Naive B cell (primary cell): ENCODE data around the gene C16orf89. TPM values are rescaled to one million over a fixed set of nuclear protein-coding genes. Genes with fewer than 3 reads are reported as not detected.

ENCODE experiments used
- ATAC-seq, 2 donors: fragments of 150-1000 bp; cut with Tn5 transposase; 2 replicates each; pipeline ENCODE4 v1.10.0; 2021; ENCODE audit warnings: low read depth in 2 of 2, mild to moderate bottlenecking in 2 of 2, moderate library complexity in 2 of 2
- DNase-seq: peaks from one replicate; pipeline ENCODE4 v3.0.0; 2022
- H3K27ac Mint-ChIP-seq, 6 donors: one replicate each; pipeline ENCODE4 v1.8.0; 2020 to 2022; ENCODE audit warnings: mild to moderate bottlenecking in 6 of 6, mixed read lengths in 6 of 6, moderate library complexity in 5 of 6, inconsistent platforms in 2 of 6
- H3K27me3 Mint-ChIP-seq, 3 donors: one replicate each; pipeline ENCODE4 v1.8.0; 2021 to 2022; ENCODE audit warnings: mixed read lengths in 3 of 3, mild to moderate bottlenecking in 1 of 3
- H3K36me3 Mint-ChIP-seq, 2 donors: one replicate each; pipeline ENCODE4 v1.8.0; 2020 to 2022; ENCODE audit warnings: mixed read lengths in 2 of 2, inconsistent platforms in 1 of 2, mild to moderate bottlenecking in 1 of 2
- H3K4me1 Mint-ChIP-seq, 3 donors: one replicate each; pipeline ENCODE4 v1.8.0; 2020 to 2022; ENCODE audit warnings: mixed read lengths in 3 of 3, inconsistent platforms in 1 of 3, mild to moderate bottlenecking in 1 of 3, moderate library complexity in 1 of 3
- H3K4me3 Mint-ChIP-seq, 8 donors: one replicate each; pipeline ENCODE4 v1.8.0; 2020 to 2022; ENCODE audit warnings: mild to moderate bottlenecking in 8 of 8, mixed read lengths in 8 of 8, moderate library complexity in 8 of 8, inconsistent platforms in 2 of 8
- H3K9me3 Mint-ChIP-seq, 7 donors: one replicate each; pipeline ENCODE4 v1.8.0; 2020 to 2022; ENCODE audit warnings: mixed read lengths in 7 of 7, mild to moderate bottlenecking in 5 of 7, inconsistent platforms in 2 of 7, moderate library complexity in 1 of 7
- polyA plus RNA-seq, 6 donors: library from polyadenylated mRNA; unstranded; fragments of 300-500 nt; fragmentation: Illumina TruSeq; gene quantifications; one replicate each; pipeline ENCODE4 v1.2.3, GENCODE V29; 2021; ENCODE audit warnings: low read depth in 6 of 6

C16orf89 gene
- polyA plus RNA-seq, 6 donors from 2014 or later, result not detected

- peak overlapping the region in 1 of 6 donors; percentile 85 for H3K27ac Mint-ChIP-seq
- H3K4me3 Mint-ChIP-seq, result no peak overlapping the region
- H3K27me3 Mint-ChIP-seq, result no peaks in the 10 kb centered on the region
- H3K9me3 Mint-ChIP-seq, result no peaks in the 10 kb centered on the region
- H3K4me1 Mint-ChIP-seq, result peaks cover 12 to 20% (median 14%) of the 10 kb centered on the region in 3 donors
- peaks cover 0 to 7% of the 10 kb centered on the region in 2 donors for H3K36me3 Mint-ChIP-seq
- no peak for DNase-seq
- ATAC-seq, result no peak
These were observed 38.1 kb downstream of the C16orf89 start for GRCh38 chr16:5027575-5028235.

- Mint-ChIP-seq H3K4me1 (peaks cover 8 to 16% (median 10%) of the 10 kb centered on the region in 3 donors), H3K27ac (no peak overlapping the region), H3K4me3 (no peak overlapping the region), H3K36me3 (peaks cover 0 to 7% of the 10 kb centered on the region in 2 donors), H3K27me3 (peaks cover 0 to 1% (median 0%) of the 10 kb centered on the region in 3 donors), H3K9me3 (no peaks in the 10 kb centered on the region)
- DNase-seq (no peak), ATAC-seq (no peak)
These were observed 38.7 kb downstream of the C16orf89 start for GRCh38 chr16:5027086-5027485.

- Mint-ChIP-seq H3K4me1 (peaks cover 4 to 12% (median 5%) of the 10 kb centered on the region in 3 donors), H3K36me3 (peaks cover 0 to 7% of the 10 kb centered on the region in 2 donors), H3K27me3 (peaks cover 0 to 6% (median 0%) of the 10 kb centered on the region in 3 donors), H3K4me3 (no peak overlapping the region), H3K27ac (no peak overlapping the region), H3K9me3 (no peaks in the 10 kb centered on the region)
- no peak for ATAC-seq
- no peak for DNase-seq
These were observed 39.1 kb downstream of the C16orf89 start for GRCh38 chr16:5026664-5027063.

GRCh38 chr16:5025171-5025632 lies 40.6 kb downstream of the C16orf89 start:
- H3K27me3 Mint-ChIP-seq, result peaks cover 0 to 6% (median 4%) of the 10 kb centered on the region in 3 donors
- H3K36me3 Mint-ChIP-seq, result peaks cover 0 to 7% of the 10 kb centered on the region in 2 donors
- H3K9me3 Mint-ChIP-seq, result no peaks in the 10 kb centered on the region
- no peak overlapping the region for H3K27ac Mint-ChIP-seq
- H3K4me1 Mint-ChIP-seq, result no peaks in the 10 kb centered on the region
- DNase-seq, result no peak
- no peak for ATAC-seq
- H3K4me3 Mint-ChIP-seq, result no peak overlapping the region

GRCh38 chr16:5024632-5025031 lies 41.1 kb downstream of the C16orf89 start:
- H3K9me3 Mint-ChIP-seq, result no peaks in the 10 kb centered on the region
- no peak for ATAC-seq
- no peak for DNase-seq
- no peak overlapping the region for H3K27ac Mint-ChIP-seq
- H3K36me3 Mint-ChIP-seq, result peaks cover 0 to 7% of the 10 kb centered on the region in 2 donors
- H3K4me3 Mint-ChIP-seq, result no peak overlapping the region
- peaks cover 0 to 9% (median 6%) of the 10 kb centered on the region in 3 donors for H3K27me3 Mint-ChIP-seq
- H3K4me1 Mint-ChIP-seq, result no peaks in the 10 kb centered on the region

GRCh38 chr16:5022521-5022920 lies 43.2 kb downstream of the C16orf89 start:
- Mint-ChIP-seq H3K36me3 (no peaks in the 10 kb centered on the region), H3K27me3 (peaks cover 0 to 9% (median 6%) of the 10 kb centered on the region in 3 donors), H3K27ac (no peak overlapping the region), H3K4me3 (no peak overlapping the region), H3K9me3 (no peaks in the 10 kb centered on the region), H3K4me1 (no peaks in the 10 kb centered on the region)
- DNase-seq, result no peak
- ATAC-seq, result no peak

GRCh38 chr16:5020551-5020950 lies 45.2 kb downstream of the C16orf89 start:
- Mint-ChIP-seq H3K27me3 (peaks cover 5 to 15% (median 6%) of the 10 kb centered on the region in 3 donors), H3K27ac (no peak overlapping the region)

GRCh38 chr16:5019775-5020174 lies 46.0 kb downstream of the C16orf89 start:
- Mint-ChIP-seq H3K4me3 (no peak overlapping the region), H3K4me1 (no peaks in the 10 kb centered on the region), H3K36me3 (no peaks in the 10 kb centered on the region), H3K9me3 (peaks cover 0 to 2% (median 0%) of the 10 kb centered on the region in 7 donors), H3K27me3 (peaks cover 5 to 15% (median 6%) of the 10 kb centered on the region in 3 donors), H3K27ac (peak overlapping the region in 1 of 6 donors; percentile 21)
- no peak for ATAC-seq
- DNase-seq, result no peak

More at GRCh38 chr16:5020551-5020950, 45.2 kb downstream of the C16orf89 start:
- Mint-ChIP-seq H3K36me3 (no peaks in the 10 kb centered on the region), H3K9me3 (no peaks in the 10 kb centered on the region), H3K4me1 (no peaks in the 10 kb centered on the region), H3K4me3 (no peak overlapping the region)
- DNase-seq (no peak), ATAC-seq (no peak)

- Mint-ChIP-seq H3K4me1 (no peaks in the 10 kb centered on the region), H3K27ac (no peak overlapping the region), H3K9me3 (peaks cover 0 to 2% (median 0%) of the 10 kb centered on the region in 7 donors), H3K36me3 (no peaks in the 10 kb centered on the region), H3K4me3 (no peak overlapping the region), H3K27me3 (peaks cover 5 to 15% (median 15%) of the 10 kb centered on the region in 3 donors)
- DNase-seq, result no peak
- no peak for ATAC-seq
These were observed 47.0 kb downstream of the C16orf89 start for GRCh38 chr16:5018793-5019192.

GRCh38 chr16:5017678-5017969 lies 48.1 kb downstream of the C16orf89 start:
- peaks cover 5 to 21% (median 15%) of the 10 kb centered on the region in 3 donors for H3K27me3 Mint-ChIP-seq
- no peak for DNase-seq
- no peak overlapping the region for H3K4me3 Mint-ChIP-seq
- H3K27ac Mint-ChIP-seq, result peak overlapping the region in 1 of 6 donors; percentile 72
- H3K9me3 Mint-ChIP-seq, result peaks cover 0 to 2% (median 0%) of the 10 kb centered on the region in 7 donors
- ATAC-seq, result no peak
- H3K4me1 Mint-ChIP-seq, result no peaks in the 10 kb centered on the region
- H3K36me3 Mint-ChIP-seq, result no peaks in the 10 kb centered on the region

- H3K36me3 Mint-ChIP-seq, result no peaks in the 10 kb centered on the region
- peak overlapping the region in 1 of 8 donors; percentile 25 for H3K4me3 Mint-ChIP-seq
- ATAC-seq (no peak), DNase-seq (no peak)
- H3K4me1 Mint-ChIP-seq, result no peaks in the 10 kb centered on the region
- H3K9me3 Mint-ChIP-seq, result peaks cover 0 to 2% (median 0%) of the 10 kb centered on the region in 7 donors
- peaks cover 5 to 21% (median 14%) of the 10 kb centered on the region in 3 donors for H3K27me3 Mint-ChIP-seq
- H3K27ac Mint-ChIP-seq, result no peak overlapping the region
These were observed 48.6 kb downstream of the C16orf89 start for GRCh38 chr16:5016967-5017677.

GRCh38 chr16:5015887-5016286 lies 49.9 kb downstream of the C16orf89 start:
- peaks cover 5 to 30% (median 9%) of the 10 kb centered on the region in 3 donors for H3K27me3 Mint-ChIP-seq
- DNase-seq (no peak), ATAC-seq (no peak)
- H3K36me3 Mint-ChIP-seq, result no peaks in the 10 kb centered on the region
- no peak overlapping the region for H3K4me3 Mint-ChIP-seq
- no peaks in the 10 kb centered on the region for H3K4me1 Mint-ChIP-seq
- H3K9me3 Mint-ChIP-seq, result peaks cover 0 to 4% (median 0%) of the 10 kb centered on the region in 7 donors
- H3K27ac Mint-ChIP-seq, result no peak overlapping the region

- Mint-ChIP-seq H3K27me3 (peaks cover 5 to 33% (median 15%) of the 10 kb centered on the region in 3 donors), H3K9me3 (peaks cover 0 to 4% (median 0%) of the 10 kb centered on the region in 7 donors), H3K36me3 (no peaks in the 10 kb centered on the region), H3K4me3 (no peak overlapping the region), H3K4me1 (peaks cover 0 to 5% (median 0%) of the 10 kb centered on the region in 3 donors), H3K27ac (peak overlapping the region in 1 of 6 donors; percentile 82)
- ATAC-seq, result no peak
- no peak for DNase-seq
These were observed 50.4 kb downstream of the C16orf89 start for GRCh38 chr16:5015351-5015750.

- no peak overlapping the region for H3K27ac Mint-ChIP-seq
- H3K4me3 Mint-ChIP-seq, result no peak overlapping the region
- no peak for DNase-seq
- H3K9me3 Mint-ChIP-seq, result peaks cover 0 to 4% (median 0%) of the 10 kb centered on the region in 7 donors
- H3K36me3 Mint-ChIP-seq, result peaks cover 0 to 6% of the 10 kb centered on the region in 2 donors
- H3K27me3 Mint-ChIP-seq, result peaks cover 16 to 38% (median 29%) of the 10 kb centered on the region in 3 donors
- no peak for ATAC-seq
- peaks cover 0 to 5% (median 0%) of the 10 kb centered on the region in 3 donors for H3K4me1 Mint-ChIP-seq
These were observed 52.9 kb downstream of the C16orf89 start for GRCh38 chr16:5012887-5013286.
